K562 (cell line): ENCODE data around the gene ROBO1. TPM values are rescaled to one million over a fixed set of nuclear protein-coding genes. Genes with fewer than 3 reads are reported as not detected.

Experiments
- ATAC-seq: fragments of 200-7000 bp; cut with Tn5 transposase; 3 replicates; pipeline ENCODE4 v1.9.1; 2020; ENCODE audit warnings: moderate library complexity
- BruUV-seq: library from RNA; stranded (reverse); fragments of 400-500 nt; replicated peaks from 2 replicates; lab custom pipeline; 2021; lab: Mats Ljungman, UMichigan
- CTCF ChIA-PET: fragments of 300-600 bp; formaldehyde crosslinking; extraction: SDS; loops from one replicate; lab custom pipeline; 2021; ENCODE audit warnings: low intra/inter-chr PET ratio; lab: Yijun Ruan, JAX
- POLR2A ChIA-PET: fragments of 300-600, 350-650 bp; sonication (Branson Sonifier 250); formaldehyde crosslinking; extraction: SDS; loops from one replicate; lab custom pipeline; 2021; ENCODE audit warnings: antibody characterized with exemption, inconsistent platforms; lab: Yijun Ruan, JAX
- DNase-seq, 4 experiments: peaks; one replicate each; pipeline versions ENCODE4 v3.0.0 to v3.0.0-alpha.2; 2011 to 2018; ENCODE audit warnings: low spot score in 3 of 4, mixed read lengths in 3 of 4; ENCODE audit errors: extremely low read depth in 1 of 4
- FAIRE-seq: peaks from 2 replicates; lab custom pipeline; 2011; peaks lifted over from hg19 to GRCh38; lab: Jason Lieb, UNC
- H2AFZ ChIP-seq: 2 replicates; pipeline ENCODE4 v1.6.0; 2011; ENCODE audit warnings: low read depth, low read length, control low read depth, inconsistent platforms
- H3K27ac ChIP-seq: fragments of 200-600 bp; 3 replicates; pipeline ENCODE4 v1.8.0; 2011; ENCODE audit warnings: low read depth, mild to moderate bottlenecking, control low read depth, inconsistent platforms, low read length, moderate library complexity, mixed read lengths; ENCODE audit errors: extremely low read depth
- H3K27me3 ChIP-seq, 2 experiments: fragments of 300-600 bp in 1 of 2; 2 replicates in 1 of 2; 3 replicates in 1 of 2; pipeline versions ENCODE4 v1.6.0 to v1.8.0; 2011; ENCODE audit warnings: inconsistent platforms in 2 of 2, low read length in 2 of 2, mild to moderate bottlenecking in 1 of 2, mixed read lengths in 1 of 2, moderate library complexity in 1 of 2; ENCODE audit not compliant: control insufficient read depth in 2 of 2, insufficient read depth in 2 of 2
- H3K36me3 ChIP-seq: fragments of 300-600 bp; 3 replicates; pipeline ENCODE4 v1.8.0; 2011; ENCODE audit warnings: mild to moderate bottlenecking, low read length, inconsistent platforms; ENCODE audit not compliant: control insufficient read depth, insufficient read depth
- H3K4me1 ChIP-seq, 2 experiments: fragments of 200-600 bp in 1 of 2; replicated peaks in 1 of 2; 2 replicates in 1 of 2; 3 replicates in 1 of 2; pipeline versions ENCODE4 v1.5.1 to v1.8.0; 2011; ENCODE audit warnings: inconsistent platforms in 2 of 2, low read length in 2 of 2, mild to moderate bottlenecking in 1 of 2, mixed read lengths in 1 of 2, moderate library complexity in 1 of 2; ENCODE audit not compliant: control insufficient read depth in 2 of 2, insufficient read depth in 2 of 2
- H3K4me2 ChIP-seq: 2 replicates; pipeline ENCODE4 v1.6.1; 2011; ENCODE audit warnings: low read length, control low read depth, inconsistent platforms, mixed read lengths; ENCODE audit not compliant: insufficient read depth
- H3K4me3 ChIP-seq: fragments of 200-600 bp; sonication (generic), shearing (Covaris generic); 2 replicates; pipeline ENCODE4 v1.5.1; 2016; ENCODE audit warnings: control low read depth, inconsistent platforms
- H3K79me2 ChIP-seq: fragments of 200-600 bp; 3 replicates; pipeline ENCODE4 v1.8.0; 2011; ENCODE audit warnings: low read length, inconsistent platforms; ENCODE audit not compliant: control insufficient read depth, insufficient read depth
- H3K9ac ChIP-seq, 2 experiments: 2 replicates each; pipeline versions ENCODE4 v1.6.0 to v1.6.1; 2011; ENCODE audit warnings: low read depth in 2 of 2, low read length in 2 of 2, control low read depth in 1 of 2, inconsistent platforms in 1 of 2, mild to moderate bottlenecking in 1 of 2, mixed read lengths in 1 of 2; ENCODE audit not compliant: insufficient read depth in 1 of 2
- H3K9me1 ChIP-seq: one replicate; pipeline ENCODE4 v1.6.0; 2011; ENCODE audit warnings: inconsistent platforms, mild to moderate bottlenecking, low read length, moderate library complexity; ENCODE audit not compliant: control insufficient read depth, insufficient read depth
- H3K9me3 ChIP-seq: replicated peaks from 2 replicates; pipeline ENCODE4 v1.5.1; 2011; ENCODE audit warnings: low read depth, low read length, inconsistent platforms; ENCODE audit not compliant: control insufficient read depth, insufficient read depth
- H4K20me1 ChIP-seq: replicated peaks from 2 replicates; pipeline ENCODE4 v1.6.1; 2011; ENCODE audit warnings: low read length, inconsistent platforms, mixed read lengths; ENCODE audit not compliant: control insufficient read depth, insufficient read depth
- ASH1L ChIP-seq: fragments of 450-650 bp; IDR thresholded peaks from 2 replicates; pipeline ENCODE4 v1.6.1; 2018; ENCODE audit warnings: borderline replicate concordance, mild to moderate bottlenecking, low read depth; ENCODE audit not compliant: partially characterized antibody
- ATF4 ChIP-seq: fragments of 450-650 bp; formaldehyde crosslinking; IDR thresholded peaks from 2 replicates; pipeline ENCODE4 v1.4.0; 2022; ENCODE audit warnings: mild to moderate bottlenecking, moderate library complexity
- CBX8 ChIP-seq: fragments of 200-600 bp; sonication (generic); IDR thresholded peaks from 2 replicates; pipeline ENCODE4 v1.6.1; 2012; ENCODE audit warnings: borderline replicate concordance, mixed run types, low read depth, mild to moderate bottlenecking, moderate library complexity, mixed read lengths, low read length, control low read depth, inconsistent platforms; ENCODE audit not compliant: poor library complexity, severe bottlenecking; ENCODE audit errors: extremely low read depth
- ESRRB ChIP-seq: fragments of 250-450 bp; sonication (Bioruptor Pico); IDR thresholded peaks from 2 replicates; pipeline ENCODE4 v1.5.0; 2020; ENCODE audit warnings: mild to moderate bottlenecking, moderate library complexity, borderline replicate concordance
- KDM5B ChIP-seq: fragments of 200-600 bp; sonication (generic); IDR thresholded peaks from 2 replicates; pipeline ENCODE4 v1.6.1; 2012; ENCODE audit warnings: low read depth, mild to moderate bottlenecking, moderate library complexity, low read length, control low read depth, inconsistent platforms; ENCODE audit not compliant: insufficient replicate concordance
- MLX ChIP-seq, 2 experiments: fragments of 450-650 bp in 1 of 2; sonication (generic) in 1 of 2; formaldehyde crosslinking; conservative IDR thresholded peaks; 2 replicates each; pipeline versions ENCODE4 v1.4.0 to v1.8.1; 2020 to 2022; ENCODE audit warnings: mild to moderate bottlenecking in 1 of 2, missing genetic modification reagents in 1 of 2
- PHF20 ChIP-seq: fragments of 450-650 bp; IDR thresholded peaks from 2 replicates; pipeline ENCODE4 v1.6.1; 2018; ENCODE audit not compliant: partially characterized antibody
- RAD21 ChIP-seq, 2 experiments: fragments of 250-450 bp in 1 of 2; fragments of 450-650 bp in 1 of 2; sonication (Bioruptor Pico) in 1 of 2; formaldehyde crosslinking in 1 of 2; IDR thresholded peaks in 1 of 2; conservative IDR thresholded peaks in 1 of 2; 2 replicates each; pipeline versions ENCODE4 v1.4.0 to v1.8.0; 2020 to 2022; ENCODE audit warnings: mild to moderate bottlenecking in 2 of 2, moderate library complexity in 1 of 2
- RBM15 ChIP-seq: fragments of 200-400 bp; formaldehyde crosslinking; IDR thresholded peaks from 2 replicates; pipeline ENCODE4 v1.6.1; 2018; ENCODE audit warnings: mild to moderate bottlenecking, low read length, moderate library complexity; ENCODE audit not compliant: insufficient read depth
- ZNF431 ChIP-seq: sonication (generic); formaldehyde crosslinking; IDR thresholded peaks from 2 replicates; pipeline ENCODE4 v1.8.0; 2022; ENCODE audit warnings: mild to moderate bottlenecking, missing genetic modification reagents
- WGBS: fragments of 100-300 bp; shearing (Covaris generic); methylation state at CpG from one replicate; pipeline ENCODE4 v1.1.6; 2016; ENCODE audit warnings: low coverage, mixed read lengths; ENCODE audit not compliant: insufficient coverage; ENCODE audit errors: missing lambda C conversion rate; 5-methylcytosine and 5-hydroxymethylcytosine counted together
- in situ Hi-C: fragments of 300-500 bp; cut with MboI; formaldehyde crosslinking; loops from 4 replicates; pipeline ENCODE4 v1.15.0; 2018; ENCODE audit warnings: inconsistent platforms, mixed read lengths
- intact Hi-C: fragments of 100-400 bp; cut with micrococcal nuclease; formaldehyde crosslinking; loops from 2 replicates; pipeline ENCODE4 v1.14.2; 2022
- polyA plus RNA-seq, 8 experiments: library from polyadenylated mRNA; depleted of rRNA in 4 of 8; stranded (reverse) in 5 of 8; unstranded in 3 of 8; fragments of >200 nt; fragmentation: Nextera tagmentation in 2 of 8; fragmentation: Illumina TruSeq in 1 of 8; extraction: Ambion mirVana in 2 of 8; extraction: Trizol in 1 of 8; gene quantifications; 2 replicates each; pipeline versions ENCODE4 v1.2.1 to v1.2.3, GENCODE V29; 2011 to 2014; ENCODE audit warnings: inconsistent platforms in 1 of 8, missing spikeins in 1 of 8
- total RNA-seq, 7 experiments: library from RNA; depleted of rRNA in 6 of 7; stranded (reverse); fragments of >200 nt in 6 of 7; fragmentation: Illumina TruSeq in 2 of 7; extraction: Trizol in 2 of 7; gene quantifications; 2 replicates each; pipeline versions ENCODE4 v1.2.1 to v1.2.3, GENCODE V29; 2011 to 2021; ENCODE audit warnings: low replicate concordance in 1 of 7

ROBO1 gene
- total and polyA plus RNA-seq, 9 of the 15 experiments (the other 6 are each of a cell fraction or from before 2014, with no cell fraction given), result 0.01 to 0.53 (median 0.17) TPM; not detected in 5

- Histone ChIP-seq H3K9me1 (no peaks in the 10 kb centered on the region), H3K27ac (no peak overlapping the region), H3K36me3 (no peaks in the 10 kb centered on the region), H4K20me1 (no peaks in the 10 kb centered on the region), H3K4me1 (no peaks in the 10 kb centered on the region), H3K4me3 (no peak overlapping the region), H3K27me3 (no peaks in the 10 kb centered on the region), H2AFZ (no peak overlapping the region), H3K4me2 (no peak overlapping the region), H3K79me2 (no peaks in the 10 kb centered on the region), H3K9ac (no peak overlapping the region)
- 0% methylated on average over 2 of the region's 2 CpGs for WGBS
- in situ Hi-C loops (no loop called here), intact Hi-C loops (no loop called here)
- ChIA-PET POLR2A (no interaction called here), CTCF (interaction anchor here (1.0 kb wide), 1 partner anchor 859 kb away, joined by 3 read pairs; no protein-coding TSS in a partner anchor)
- ATAC-seq (no peak), FAIRE-seq (no peak), DNase-seq (peak in 1 of 4 experiments; percentile 1)
- BruUV-seq, result no TSS peak
- TF ChIP-seq RAD21 (CRISPR knock-in tag; conservative IDR thresholded peaks at IDR 0.05 in 1 of 2, IDR thresholded peaks at IDR 0.05 in 1 of 2), result 0 out of 4 replicates have a peak, but pooled peaks of 1 of the 2 experiments have one; percentile 15
- no peak for TF ChIP-seq MLX (CRISPR knock-in tag; conservative IDR thresholded peaks at IDR 0.05)
- TF ChIP-seq, all 486 proteins: peak for 1
- no peaks in the 10 kb centered on the region for H3K9me3 ChIP-seq
Measured at GRCh38 chr3:79517766-79518413, 249.9 kb downstream of the ROBO1 start.

GRCh38 chr3:79516795-79517194 is 251.0 kb downstream of the ROBO1 start:
- no peak overlapping the region for H3K4me3 ChIP-seq
- in situ Hi-C loops, result no loop called here
- no TSS peak for BruUV-seq
- H3K4me1 ChIP-seq, result no peaks in the 10 kb centered on the region
- 0% methylated on average over 2 of the region's 4 CpGs for WGBS
- no peaks in the 10 kb centered on the region for H3K79me2 ChIP-seq
- ATAC-seq (no peak), FAIRE-seq (no peak), DNase-seq (no peak)
- no peaks in the 10 kb centered on the region for H3K27me3 ChIP-seq
- H3K9me1 ChIP-seq, result no peaks in the 10 kb centered on the region
- no peak overlapping the region for H2AFZ ChIP-seq
- TF ChIP-seq ZNF431 (CRISPR knock-in tag), result no peak
- TF ChIP-seq ATF4 (CRISPR knock-in tag), result no peak
- no peak for TF ChIP-seq ASH1L
- no peak for TF ChIP-seq CBX8
- no peak for TF ChIP-seq PHF20
- TF ChIP-seq KDM5B, result no peak
- no peak for TF ChIP-seq ESRRB (CRISPR knock-in tag)
- no peak for TF ChIP-seq RBM15
- intact Hi-C loops, result no loop called here
- no peak overlapping the region for H3K27ac ChIP-seq
- H3K4me2 ChIP-seq, result no peak overlapping the region
- H3K9ac ChIP-seq, result no peak overlapping the region
- H3K9me3 ChIP-seq, result no peaks in the 10 kb centered on the region
- ChIA-PET POLR2A (no interaction called here), CTCF (interaction anchor here (1.0 kb wide), 1 partner anchor 858 kb away, joined by 3 read pairs; no protein-coding TSS in a partner anchor)
- no peaks in the 10 kb centered on the region for H4K20me1 ChIP-seq
- no peaks in the 10 kb centered on the region for H3K36me3 ChIP-seq
